PC-3 (cell line): ENCODE data around the gene PABPC1L. TPM values are rescaled to one million over a fixed set of nuclear protein-coding genes. Genes with fewer than 3 reads are reported as not detected.
A peak's percentile ranks its signal among the peaks of the same experiment; 100 is the strongest.

Source experiments
- ATAC-seq: fragments of 200-7000 bp; cut with Tn5 transposase; 2 replicates; pipeline ENCODE4 v1.9.1; 2020; ENCODE audit warnings: mild to moderate bottlenecking, moderate library complexity
- BruUV-seq: library from RNA; stranded (reverse); fragments of 400-500 nt; replicated peaks from 2 replicates; lab custom pipeline; 2021; lab: Mats Ljungman, UMichigan
- CTCF ChIA-PET: fragments of 300-600 bp; sonication (Branson Sonifier 250); formaldehyde crosslinking; loops from one replicate; lab custom pipeline; 2022; ENCODE audit warnings: antibody characterized with exemption; lab: Charles Lee
- POLR2A ChIA-PET: fragments of 300-600 bp; sonication (Branson Sonifier 250); formaldehyde crosslinking; loops from one replicate; lab custom pipeline; 2022; ENCODE audit warnings: antibody characterized with exemption; ENCODE audit not compliant: unreplicated experiment; lab: Charles Lee
- DNase-seq: peaks from one replicate; pipeline ENCODE4 v3.0.0-alpha.2; 2015
- H2AFZ ChIP-seq: fragments of 300-600 bp; sonication (generic); 2 replicates; pipeline ENCODE4 v1.6.0; 2016; ENCODE audit warnings: antibody characterized with exemption, low read length
- H3F3A ChIP-seq: fragments of 300-600 bp; sonication (generic); one replicate; pipeline ENCODE4 v1.6.0; 2017; ENCODE audit warnings: antibody characterized with exemption, low read length, control low read depth, mild to moderate bottlenecking; ENCODE audit not compliant: unreplicated experiment
- H3K27ac ChIP-seq: fragments of 300-600 bp; sonication (generic); 2 replicates; pipeline ENCODE4 v1.5.1; 2016; ENCODE audit warnings: mild to moderate bottlenecking, low read length
- H3K27me3 ChIP-seq: fragments of 300-600 bp; sonication (generic); 2 replicates; pipeline ENCODE4 v1.6.1; 2016; ENCODE audit warnings: low read length, mixed read lengths
- H3K36me3 ChIP-seq: fragments of 300-600 bp; sonication (generic); 2 replicates; pipeline ENCODE4 v1.6.1; 2016; ENCODE audit warnings: low read depth, mixed run types, low read length, mixed read lengths
- H3K4me1 ChIP-seq: fragments of 300-600 bp; sonication (generic); 2 replicates; pipeline ENCODE4 v1.5.1; 2016; ENCODE audit warnings: low read length; ENCODE audit not compliant: insufficient read depth
- H3K4me2 ChIP-seq: fragments of 300-600 bp; sonication (generic); 2 replicates; pipeline ENCODE4 v1.6.0; 2016; ENCODE audit warnings: low read length
- H3K4me3 ChIP-seq: fragments of 300-600 bp; sonication (generic); 2 replicates; pipeline ENCODE4 v1.5.1; 2016; ENCODE audit warnings: mild to moderate bottlenecking, low read length, mixed read lengths
- H3K79me2 ChIP-seq: fragments of 300-600 bp; sonication (generic); 2 replicates; pipeline ENCODE4 v1.6.1; 2017; ENCODE audit warnings: low read length, mixed read lengths
- H3K9ac ChIP-seq: fragments of 300-600 bp; sonication (generic); 2 replicates; pipeline ENCODE4 v1.6.0; 2016; ENCODE audit warnings: mild to moderate bottlenecking, low read length
- H3K9me2 ChIP-seq: fragments of 300-600 bp; sonication (generic); replicated peaks from 2 replicates; pipeline ENCODE4 v1.6.1; 2016; ENCODE audit warnings: mixed run types, low read length, mixed read lengths
- H3K9me3 ChIP-seq: fragments of 300-600 bp; sonication (generic); 2 replicates; pipeline ENCODE4 v1.6.1; 2016; ENCODE audit warnings: low read length, mixed read lengths
- H4K20me1 ChIP-seq: fragments of 300-600 bp; sonication (generic); 2 replicates; pipeline ENCODE4 v1.6.1; 2016; ENCODE audit warnings: low read length, mixed read lengths
- CTCF ChIP-seq: fragments of 300-600 bp; sonication (generic); conservative IDR thresholded peaks from 2 replicates; pipeline ENCODE4 v1.5.1; 2017; ENCODE audit warnings: antibody characterized with exemption, low read depth, mild to moderate bottlenecking, low read length
- EZH2 ChIP-seq: fragments of 300-600 bp; sonication (generic); IDR thresholded peaks from one replicate; pipeline ENCODE4 v1.6.1; 2017; ENCODE audit warnings: antibody characterized with exemption, mild to moderate bottlenecking, low read length; ENCODE audit not compliant: unreplicated experiment
- EZH2phosphoT487 ChIP-seq: fragments of 300-600 bp; sonication (generic); IDR thresholded peaks from 2 replicates; pipeline ENCODE4 v1.6.1; 2018; ENCODE audit warnings: mild to moderate bottlenecking, antibody characterized with exemption, low read length, borderline replicate concordance
- intact Hi-C: fragments of 100-400 bp; cut with micrococcal nuclease; formaldehyde crosslinking; loops from 2 replicates; pipeline ENCODE4 v1.9.0; 2023
- total RNA-seq: library from RNA; depleted of rRNA; stranded (reverse); fragments of >200 nt; gene quantifications from 2 replicates; pipeline ENCODE4 v1.2.3, GENCODE V29; 2014

PABPC1L gene
- total RNA-seq, 1 experiment from 2014 or later, result 32.0 TPM

- Histone ChIP-seq H2AFZ (no peak overlapping the region), H3K27me3 (no peaks in the 10 kb centered on the region), H3K4me1 (peaks cover 21% of the 10 kb centered on the region), H3K4me2 (no peak overlapping the region), H3F3A (no peaks in the 10 kb centered on the region), H3K36me3 (peaks cover 5% of the 10 kb centered on the region; the same call in 1 of the 2 replicates), H3K9ac (no peak overlapping the region), H3K9me2 (no peaks in the 10 kb centered on the region), H4K20me1 (peaks cover 24% of the 10 kb centered on the region), H3K27ac (no peak overlapping the region), H3K4me3 (no peak overlapping the region), H3K9me3 (0 out of 2 replicates have a peak, but pooled peaks cover 3% of the 10 kb centered on the region), H3K79me2 (peaks cover 35% of the 10 kb centered on the region)
- no peak for DNase-seq
- BruUV-seq, result no TSS peak
- TF ChIP-seq EZH2 (no peak), EZH2phosphoT487 (no peak), CTCF (no peak)
- no peak for ATAC-seq
- intact Hi-C loops, result no loop called here
- POLR2A ChIA-PET, result no interaction called here
- CTCF ChIA-PET, result no interaction called here
These were observed 26.5 kb upstream of the PABPC1L start for GRCh38 chr20:44883214-44883902.

DNA sequence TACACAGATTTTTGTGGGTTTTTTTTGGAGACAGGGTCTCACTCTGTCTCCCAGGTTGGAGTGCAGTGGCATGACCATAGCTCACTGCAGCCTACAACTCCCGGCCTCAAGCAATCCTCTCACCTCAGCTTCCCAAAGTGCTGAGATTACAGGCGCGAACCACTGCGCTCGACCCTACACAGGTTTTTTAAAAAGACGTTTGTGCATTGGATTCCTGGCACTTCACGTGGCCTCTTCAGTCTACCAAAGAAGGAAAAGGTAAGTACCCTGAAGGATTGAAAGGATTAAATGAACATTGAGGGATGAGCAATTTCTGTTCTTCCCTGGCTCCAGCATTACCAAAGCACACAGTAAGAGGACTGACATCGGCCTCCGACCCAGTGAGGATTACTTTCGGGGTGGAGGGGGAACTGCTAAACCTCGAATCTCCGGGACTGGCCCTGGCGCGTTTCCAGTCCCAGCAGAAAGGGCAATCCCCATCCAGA is 24.9 kb upstream of the PABPC1L start:
- H3K4me1 ChIP-seq, result peaks cover 33% of the 10 kb centered on the region
- no peaks in the 10 kb centered on the region for H3K9me2 ChIP-seq
- intact Hi-C loops, result loop anchor here (1.0 kb wide), 1 partner anchor 25 kb away; the partner anchor contains the start of gene PABPC1L
- TF ChIP-seq CTCF, result no peak
- no peak for TF ChIP-seq EZH2
- H3K79me2 ChIP-seq, result peaks cover 51% of the 10 kb centered on the region
- H3F3A ChIP-seq, result no peaks in the 10 kb centered on the region
- H3K27ac ChIP-seq, result no peak overlapping the region
- BruUV-seq, result TSS peak; percentile 56
- peak overlapping the region; percentile 96 for H3K4me3 ChIP-seq
- peak overlapping the region; percentile 75 for H2AFZ ChIP-seq
- POLR2A ChIA-PET, result interaction anchor here (0.6 to 1.0 kb wide), 7 partner anchors 10 to 1768 kb away, joined by 3 to 7 read pairs (median 4); partner anchors contain the start of gene PABPC1L
- no peaks in the 10 kb centered on the region for H3K9me3 ChIP-seq
- ATAC-seq (no peak), DNase-seq (no peak)
- H3K9ac ChIP-seq, result peak overlapping the region; percentile 32
- CTCF ChIA-PET, result interaction anchor here (0.6 to 1.3 kb wide), 3 partner anchors 160 to 409 kb away, joined by 3 to 7 read pairs (median 3); no protein-coding TSS in a partner anchor
- H3K27me3 ChIP-seq, result no peaks in the 10 kb centered on the region
- H3K4me2 ChIP-seq, result peak overlapping the region; percentile 90
- peaks cover 40% of the 10 kb centered on the region for H4K20me1 ChIP-seq
- H3K36me3 ChIP-seq, result peaks cover 12% of the 10 kb centered on the region
